Measurements from ENCODE around the gene PCED1B.
A peak's percentile ranks its signal among the peaks of the same experiment; 100 is the strongest.
"Not testable (repeated sequence)": the region's sequence is repeated elsewhere in the genome, so short reads cannot be mapped to it uniquely, and the experiment has no call there.

PCED1B gene, protein sequence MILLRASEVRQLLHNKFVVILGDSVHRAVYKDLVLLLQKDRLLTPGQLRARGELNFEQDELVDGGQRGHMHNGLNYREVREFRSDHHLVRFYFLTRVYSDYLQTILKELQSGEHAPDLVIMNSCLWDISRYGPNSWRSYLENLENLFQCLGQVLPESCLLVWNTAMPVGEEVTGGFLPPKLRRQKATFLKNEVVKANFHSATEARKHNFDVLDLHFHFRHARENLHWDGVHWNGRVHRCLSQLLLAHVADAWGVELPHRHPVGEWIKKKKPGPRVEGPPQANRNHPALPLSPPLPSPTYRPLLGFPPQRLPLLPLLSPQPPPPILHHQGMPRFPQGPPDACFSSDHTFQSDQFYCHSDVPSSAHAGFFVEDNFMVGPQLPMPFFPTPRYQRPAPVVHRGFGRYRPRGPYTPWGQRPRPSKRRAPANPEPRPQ

DNA sequence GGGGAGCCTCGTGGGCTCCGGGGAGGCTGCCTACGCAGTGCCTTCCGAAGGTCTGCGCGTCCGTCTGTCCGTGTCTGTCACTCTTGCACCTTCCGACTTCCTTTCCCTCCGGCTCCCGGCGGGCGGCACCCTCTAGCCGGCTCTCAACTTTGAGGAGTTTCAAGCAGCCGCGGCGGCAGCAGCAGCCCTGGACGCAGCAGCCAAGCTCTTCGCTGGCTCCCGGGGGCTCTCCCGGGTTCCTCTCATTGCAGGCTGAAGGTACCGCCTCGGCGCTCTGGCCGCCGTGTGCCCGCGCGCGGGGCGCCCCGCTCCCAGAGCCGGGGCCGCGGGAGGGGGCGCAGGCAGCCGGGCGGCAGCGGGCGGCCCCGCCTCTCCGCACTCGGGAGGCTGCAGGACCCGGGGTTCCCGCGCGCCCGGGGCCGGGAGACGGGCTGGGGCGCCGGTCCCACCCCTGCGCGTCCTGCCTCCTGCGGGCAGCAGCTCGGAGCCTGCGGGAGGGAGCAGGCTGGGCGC is at the start of gene PCED1B, which contains the start of gene AMIGO2:
PCED1B (plus strand) TSS at position 154 of the 513 bp plus-strand sequence. CDS start 155,443 bp downstream, outside the sequence.
AMIGO2 (minus strand) TSS at position 492 of the 513 bp plus-strand sequence. CDS start 957 bp downstream, outside the sequence.
- DNase-seq, result peak in 1 of 2 donors; percentile 17

DNA sequence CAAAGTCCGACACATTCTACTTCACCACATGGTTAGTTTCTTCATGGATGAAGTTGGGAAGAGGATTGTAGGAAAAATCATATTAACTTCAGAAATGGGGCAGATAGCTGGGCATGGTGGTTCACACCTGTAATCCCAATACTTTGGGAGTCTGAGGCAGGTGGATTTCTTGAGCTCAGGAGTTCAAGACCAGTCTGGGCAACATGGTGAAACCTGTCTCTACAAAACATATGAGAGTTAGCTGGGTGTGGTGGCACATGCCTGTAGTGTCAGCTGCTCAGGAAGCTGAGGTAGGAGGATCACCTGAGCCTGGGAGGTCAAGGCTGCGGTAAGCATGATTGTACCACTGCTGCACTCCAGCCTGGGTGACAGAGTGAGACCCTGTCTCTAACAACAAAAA is 49.5 kb upstream of the PCED1B start:
- no peak for DNase-seq

GRCh38 chr12:47032644-47033043 is 46.8 kb upstream of the PCED1B start:
- peak in 1 of 2 donors; percentile 56 for DNase-seq

- DNase-seq, result no peak
Observed at GRCh38 chr12:47033081-47033480, 46.3 kb upstream of the PCED1B start.

- no peak for DNase-seq
Observed at GRCh38 chr12:47033789-47034555, 45.4 kb upstream of the PCED1B start.

GRCh38 chr12:47034661-47035060 is 44.8 kb upstream of the PCED1B start:
- no peak for DNase-seq

GRCh38 chr12:47035484-47035883 is 43.9 kb upstream of the PCED1B start:
- DNase-seq, result no peak

GRCh38 chr12:47038270-47038748 is 41.1 kb upstream of the PCED1B start:
- DNase-seq, result no peak

DNA sequence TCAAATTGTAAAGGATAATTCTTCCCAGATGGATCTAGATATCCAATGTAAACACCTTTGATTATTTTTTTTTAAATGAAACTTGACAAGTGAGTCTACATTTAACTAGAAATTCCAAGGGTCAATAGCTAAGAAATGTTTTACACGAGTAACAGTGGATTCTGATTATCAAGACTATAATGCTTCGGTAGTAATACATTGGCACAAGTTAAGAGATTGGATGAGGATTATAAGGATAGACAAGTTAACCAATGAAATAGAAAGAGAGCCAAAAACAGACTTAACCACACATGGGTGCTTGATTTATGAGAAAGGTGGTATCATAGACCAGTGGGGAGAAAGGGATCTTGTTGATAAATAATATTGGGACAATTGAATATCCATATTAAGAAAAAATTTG is 40.3 kb upstream of the PCED1B start:
- no peak for DNase-seq

DNA sequence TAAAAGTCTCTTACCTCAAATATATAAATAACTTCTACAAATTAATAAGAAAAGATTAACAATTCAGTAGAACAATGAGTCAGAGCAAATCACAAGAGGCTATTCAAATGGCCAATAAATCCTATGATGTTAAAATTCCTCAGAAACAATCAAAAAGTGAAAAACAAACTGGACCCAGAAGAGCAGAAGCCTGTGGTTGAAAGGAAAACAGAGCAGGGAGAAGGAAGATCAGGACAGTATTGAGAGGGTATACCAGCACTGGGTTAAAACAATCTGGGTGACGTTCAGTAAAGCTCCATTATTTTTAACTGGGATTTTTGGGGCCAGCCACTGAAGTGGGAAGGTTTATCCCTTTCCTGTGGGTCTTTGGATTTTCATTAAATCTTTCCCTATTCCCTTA is 39.7 kb upstream of the PCED1B start:
- no peak for DNase-seq

DNA sequence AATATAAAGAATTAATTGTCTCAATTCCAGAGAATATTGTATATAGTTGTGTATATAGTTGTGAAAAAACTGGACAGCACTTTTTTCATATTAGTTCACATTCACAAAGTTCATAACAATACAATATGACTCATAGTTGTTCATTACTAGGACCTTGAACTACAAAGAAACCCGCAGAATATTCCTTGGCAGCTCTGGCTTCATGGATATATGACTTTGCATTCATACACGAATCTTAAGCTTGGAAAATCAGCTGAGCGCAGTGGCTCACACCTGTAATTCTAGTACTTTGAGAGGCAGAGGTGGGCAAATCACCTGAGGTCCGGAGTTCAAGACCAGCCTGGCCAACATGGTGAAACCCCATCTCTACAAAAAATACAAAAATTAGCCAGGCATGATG is 38.1 kb upstream of the PCED1B start:
- DNase-seq, result no peak

- no peak for DNase-seq
Observed at GRCh38 chr12:47048541-47048940, 30.9 kb upstream of the PCED1B start.

DNA sequence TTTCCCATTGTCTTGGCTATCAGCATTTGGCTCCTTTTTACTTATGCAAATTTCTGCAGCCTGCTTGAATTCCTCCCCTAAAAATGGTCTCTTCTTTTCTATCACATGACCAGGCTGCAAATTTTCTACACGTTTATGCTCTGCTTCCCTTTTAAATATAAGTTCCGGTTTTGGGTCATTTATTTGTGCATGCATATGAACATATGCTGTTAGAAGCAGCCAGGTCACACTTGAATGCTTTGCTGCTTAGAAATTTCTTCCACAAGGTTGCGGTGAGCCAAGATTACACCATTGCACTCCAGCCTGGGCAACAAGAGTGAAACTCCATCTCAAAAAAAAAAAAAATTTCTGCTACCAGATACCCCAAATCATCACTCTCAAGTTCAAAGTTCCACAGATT is 28.1 kb upstream of the PCED1B start:
- DNase-seq, result not testable (repeated sequence)

- no peak for DNase-seq
Observed at GRCh38 chr12:47052274-47052673, 27.1 kb upstream of the PCED1B start.

DNA sequence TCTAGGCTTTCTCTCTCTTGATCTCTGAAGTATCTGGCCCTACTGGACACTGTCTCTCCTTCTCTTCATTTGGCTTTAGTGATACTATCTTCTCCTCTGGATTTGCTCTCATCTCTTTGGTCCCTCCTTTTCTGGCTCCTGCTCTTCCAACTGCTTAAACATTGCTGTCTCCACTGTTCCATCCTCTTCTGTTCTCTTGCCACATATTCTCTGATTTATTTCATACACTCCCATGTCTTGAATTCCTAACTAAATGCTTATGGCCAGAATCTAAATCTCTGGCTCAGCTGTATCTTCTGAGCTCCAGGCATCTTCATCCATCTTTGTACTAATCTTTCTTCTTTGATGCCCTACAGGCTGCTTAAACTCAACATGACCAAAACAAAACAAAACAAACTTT is 25.5 kb upstream of the PCED1B start:
- no peak for DNase-seq

- DNase-seq, result no peak
Observed at GRCh38 chr12:47054659-47055058, 24.8 kb upstream of the PCED1B start.

- not testable (repeated sequence) for DNase-seq
Observed at GRCh38 chr12:47055856-47056255, 23.6 kb upstream of the PCED1B start.

DNA sequence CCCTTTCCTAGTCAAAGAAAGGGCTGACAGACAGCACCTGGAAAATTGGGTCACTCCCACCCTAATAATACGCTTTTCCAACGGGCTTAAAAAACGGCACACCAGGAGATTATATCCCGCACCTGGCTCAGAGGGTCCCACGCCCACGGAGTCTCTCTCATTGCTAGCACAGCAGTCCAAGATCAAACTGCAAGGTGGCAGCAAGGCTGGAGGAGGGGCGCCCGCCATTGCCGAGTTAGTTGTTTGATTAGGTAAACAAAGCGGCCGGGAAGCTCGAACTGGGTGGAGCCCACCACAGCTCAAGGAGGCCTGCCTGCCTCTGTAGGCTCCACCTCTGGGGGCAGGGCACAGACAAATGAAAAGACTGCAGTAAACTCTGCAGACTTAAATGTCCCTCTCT is 22.5 kb upstream of the PCED1B start:
- not testable (repeated sequence) for DNase-seq

DNA sequence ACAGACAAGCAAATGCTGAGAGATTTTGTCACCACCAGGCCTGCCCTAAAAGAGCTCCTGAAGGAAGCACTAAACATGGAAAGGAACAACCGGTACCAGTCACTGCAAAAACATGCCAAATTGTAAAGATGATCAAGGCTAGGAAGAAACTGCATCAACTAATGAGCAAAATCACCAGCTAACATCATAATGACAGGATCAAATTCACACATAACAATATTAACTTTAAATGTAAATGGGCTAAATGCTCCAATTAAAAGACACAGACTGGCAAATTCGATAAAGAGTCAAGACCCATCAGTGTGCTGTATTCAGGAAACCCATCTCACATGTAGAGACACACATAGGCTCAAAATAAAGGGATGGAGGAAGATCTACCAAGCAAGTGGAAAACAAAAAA is 20.8 kb upstream of the PCED1B start:
- not testable (repeated sequence) for DNase-seq

GRCh38 chr12:47065546-47065945 is 13.9 kb upstream of the PCED1B start:
- no peak for DNase-seq

GRCh38 chr12:47066278-47067025 is 13.0 kb upstream of the PCED1B start:
- DNase-seq, result no peak

- DNase-seq, result no peak
Observed at GRCh38 chr12:47067176-47067575, 12.2 kb upstream of the PCED1B start.

Data from hippocampal formation (tissue), 2 donors.